T-helper 2 cell treated with Interferon-gamma antibody and Interleukin-4, amounts not matched to agents 100 ng/mL and 5 ng/mL, for 36 hours (primary cell): ENCODE results near the gene DNAJC4. TPM values are rescaled to one million over a fixed set of nuclear protein-coding genes. Genes with fewer than 3 reads are reported as not detected.

Source experiments
- intact Hi-C: fragments of 100-400 bp; cut with micrococcal nuclease; formaldehyde crosslinking; loops from one replicate; pipeline ENCODE4 v1.15.1; 2023
- total RNA-seq: library from RNA; stranded (reverse); gene quantifications from 2 replicates; pipeline ENCODE4 v1.2.3, GENCODE V29; 2022

The DNAJC4 gene
- total RNA-seq, 1 donor from 2014 or later = 29.9 TPM

DNA sequence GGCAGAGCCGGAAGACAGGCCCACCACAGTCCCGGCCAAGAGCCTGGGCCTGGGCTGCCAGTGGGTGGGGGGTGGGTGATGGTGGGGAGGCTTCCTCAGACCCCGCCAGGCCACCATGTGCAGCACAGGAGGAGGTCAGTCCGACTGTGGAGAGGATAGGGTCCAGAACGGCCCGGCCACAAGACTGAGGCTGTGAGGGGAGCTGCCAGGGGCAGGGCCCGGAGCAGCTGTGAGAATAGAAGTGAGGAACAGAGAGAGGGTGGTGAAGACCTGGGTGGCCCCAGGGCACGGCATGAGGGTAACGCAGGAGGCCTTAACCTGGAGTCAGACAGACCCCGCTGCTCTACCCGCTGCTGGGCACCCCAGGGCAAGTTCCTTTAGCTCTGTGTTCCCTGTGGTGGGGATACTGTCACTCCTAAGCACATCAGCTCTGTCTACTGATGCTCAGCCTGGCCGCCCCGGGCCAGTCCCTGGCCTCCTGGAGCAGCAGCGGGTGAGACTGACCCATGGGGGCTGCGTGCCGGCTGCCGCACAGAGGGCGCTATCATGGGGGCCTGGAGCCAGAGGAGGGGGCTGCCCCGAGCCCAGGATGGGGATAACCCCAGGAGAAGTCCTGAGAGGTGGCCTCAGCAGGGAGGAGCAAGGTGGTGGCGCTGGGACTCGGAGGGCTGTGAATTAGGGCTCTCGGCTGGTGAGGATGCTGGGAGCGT is 22.1 kb upstream of the DNAJC4 start:
- intact Hi-C loops = loop anchor here (5.0 kb wide), 2 partner anchors 34 to 79 kb away; partner anchors contain the start of genes FKBP2 and GPR137

DNA sequence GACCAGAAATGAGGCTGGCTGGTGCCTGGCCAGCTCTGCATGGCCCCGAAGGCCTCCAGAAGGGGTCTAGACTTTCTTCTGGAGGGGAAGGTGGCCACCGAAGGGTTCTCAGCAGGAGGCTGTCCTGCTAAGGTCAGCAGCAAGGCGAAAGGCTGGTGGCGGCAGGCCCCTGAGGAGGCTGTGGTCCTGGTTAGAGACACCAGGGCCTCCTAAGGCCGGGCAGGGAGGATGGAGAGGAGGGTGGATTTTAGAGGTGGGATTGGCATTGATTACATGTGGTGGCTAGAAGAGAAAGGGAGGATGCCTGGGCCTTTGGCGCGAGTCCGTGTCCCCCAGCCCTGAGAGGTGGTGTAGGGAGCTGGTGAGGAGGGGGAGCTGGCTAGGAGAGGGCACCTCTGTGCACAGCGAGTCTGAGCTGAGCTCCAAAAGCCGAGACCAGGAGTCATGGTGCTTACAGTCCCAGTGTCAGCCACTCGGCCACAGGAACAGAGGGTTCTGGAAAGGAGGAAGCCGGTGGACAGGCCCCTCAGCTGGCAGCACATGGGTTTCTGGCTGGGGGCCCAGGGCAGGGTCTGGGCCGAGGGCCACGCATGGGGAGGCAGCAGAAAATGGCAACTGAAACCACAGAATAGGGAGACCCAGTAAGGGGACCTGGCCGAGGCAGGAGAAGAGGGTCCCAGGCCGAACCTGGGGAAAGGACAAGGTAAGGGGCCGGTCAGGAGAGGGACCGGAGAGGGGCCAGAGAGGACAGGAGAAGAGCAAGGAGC is 21.4 kb upstream of the DNAJC4 start:
- intact Hi-C loops = loop anchor here (5.0 kb wide), 2 partner anchors 33 to 78 kb away; partner anchors contain the start of genes FKBP2 and GPR137

DNA sequence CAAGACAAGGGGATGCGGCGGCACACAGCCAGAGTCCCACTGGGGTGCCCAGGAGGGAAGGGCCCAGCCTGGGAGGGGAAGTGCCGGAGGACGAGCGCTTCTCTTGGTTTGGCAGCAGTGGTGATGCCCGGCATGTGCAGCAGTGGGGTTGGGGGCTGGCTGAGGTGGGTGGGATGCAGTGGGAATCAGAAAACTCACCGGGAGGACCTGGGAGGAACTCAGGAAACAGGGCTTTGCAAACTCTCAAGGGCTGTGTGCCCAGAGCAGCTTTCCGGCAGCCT is 20.8 kb upstream of the DNAJC4 start:
- intact Hi-C loops = loop anchor here (5.0 kb wide), 2 partner anchors 33 to 78 kb away; partner anchors contain the start of genes FKBP2 and GPR137

DNA sequence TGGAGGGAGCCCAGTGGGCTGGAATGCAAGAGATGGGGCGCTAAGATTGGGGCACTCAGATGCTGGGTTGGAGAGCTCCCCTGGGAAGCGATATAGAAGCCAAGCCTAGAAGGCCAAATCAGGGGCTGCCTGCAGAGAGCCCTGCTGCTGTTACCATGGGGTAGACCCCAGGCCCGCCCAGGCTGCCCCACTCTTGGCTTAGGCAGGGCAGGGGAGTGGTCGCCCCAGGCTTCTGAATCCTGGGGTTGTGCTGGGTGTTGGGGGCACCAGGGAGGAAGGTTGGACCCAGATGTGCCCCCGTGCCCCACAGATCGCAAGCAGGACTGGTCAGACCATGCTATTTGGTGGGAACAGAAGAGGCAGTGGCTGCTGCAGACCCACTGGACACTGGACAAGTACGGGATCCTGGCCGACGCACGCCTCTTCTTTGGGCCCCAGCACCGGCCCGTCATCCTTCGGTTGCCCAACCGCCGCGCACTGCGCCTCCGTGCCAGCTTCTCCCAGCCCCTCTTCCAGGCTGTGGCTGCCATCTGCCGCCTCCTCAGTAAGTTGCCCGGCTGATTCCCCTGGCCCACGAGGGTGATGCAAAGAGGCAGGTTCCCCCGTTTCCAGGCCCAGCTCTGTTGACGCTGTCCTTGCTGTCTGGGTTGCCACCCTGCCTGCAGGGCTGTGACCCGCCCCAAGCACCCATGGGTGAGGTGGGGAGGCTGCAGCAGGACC is 19.9 kb upstream of the DNAJC4 start:
- intact Hi-C loops = no loop called here

DNA sequence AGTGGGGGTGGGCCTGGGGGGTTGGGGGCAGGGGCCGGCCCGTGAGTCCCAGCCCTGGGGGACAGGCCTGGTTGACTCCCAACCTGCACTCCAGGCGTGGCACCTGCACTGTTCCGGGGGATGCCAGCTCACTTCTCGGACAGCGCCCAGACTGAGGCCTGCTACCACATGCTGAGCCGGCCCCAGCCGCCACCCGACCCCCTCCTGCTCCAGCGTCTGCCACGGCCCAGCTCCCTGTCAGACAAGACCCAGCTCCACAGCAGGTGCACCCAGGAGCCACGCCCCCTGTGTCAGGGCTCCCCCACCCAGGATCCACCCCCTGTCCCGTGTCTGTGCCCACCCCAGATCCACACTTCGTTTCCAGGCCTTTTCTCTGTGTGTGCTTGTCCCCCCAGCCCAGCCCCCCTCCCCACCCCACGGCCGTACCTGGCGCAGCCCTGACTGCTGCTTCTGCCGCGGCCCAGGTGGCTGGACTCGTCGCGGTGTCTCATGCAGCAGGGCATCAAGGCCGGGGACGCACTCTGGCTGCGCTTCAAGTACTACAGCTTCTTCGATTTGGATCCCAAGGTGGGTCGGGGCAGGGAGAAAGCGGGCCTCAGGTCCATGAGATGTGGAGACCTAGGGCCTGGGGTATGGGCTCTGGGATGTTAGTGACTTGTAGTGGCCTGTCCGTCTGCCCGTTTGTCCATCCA is 19.0 kb upstream of the DNAJC4 start:
- intact Hi-C loops = no loop called here

DNA sequence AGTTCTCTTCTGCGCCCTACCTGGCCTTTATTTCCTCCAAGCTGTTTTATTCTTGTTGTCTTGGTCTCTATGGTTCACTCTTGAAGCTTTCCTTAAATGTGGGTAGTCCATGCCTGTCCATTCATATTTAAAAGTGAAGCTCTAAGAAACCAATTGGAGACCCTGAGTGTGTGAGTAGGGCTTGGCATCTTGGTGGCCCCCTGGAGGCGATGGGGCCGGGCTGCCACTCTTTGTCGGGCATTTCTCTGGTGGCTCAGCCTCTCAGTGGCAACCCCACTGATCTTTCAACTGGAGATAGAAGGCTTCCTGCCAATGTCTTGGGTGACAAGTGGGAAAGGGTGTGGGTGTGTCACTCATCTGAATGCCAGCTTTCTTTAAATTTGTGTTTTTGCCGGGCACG is 13.5 kb upstream of the DNAJC4 start:
- intact Hi-C loops = no loop called here

DNA sequence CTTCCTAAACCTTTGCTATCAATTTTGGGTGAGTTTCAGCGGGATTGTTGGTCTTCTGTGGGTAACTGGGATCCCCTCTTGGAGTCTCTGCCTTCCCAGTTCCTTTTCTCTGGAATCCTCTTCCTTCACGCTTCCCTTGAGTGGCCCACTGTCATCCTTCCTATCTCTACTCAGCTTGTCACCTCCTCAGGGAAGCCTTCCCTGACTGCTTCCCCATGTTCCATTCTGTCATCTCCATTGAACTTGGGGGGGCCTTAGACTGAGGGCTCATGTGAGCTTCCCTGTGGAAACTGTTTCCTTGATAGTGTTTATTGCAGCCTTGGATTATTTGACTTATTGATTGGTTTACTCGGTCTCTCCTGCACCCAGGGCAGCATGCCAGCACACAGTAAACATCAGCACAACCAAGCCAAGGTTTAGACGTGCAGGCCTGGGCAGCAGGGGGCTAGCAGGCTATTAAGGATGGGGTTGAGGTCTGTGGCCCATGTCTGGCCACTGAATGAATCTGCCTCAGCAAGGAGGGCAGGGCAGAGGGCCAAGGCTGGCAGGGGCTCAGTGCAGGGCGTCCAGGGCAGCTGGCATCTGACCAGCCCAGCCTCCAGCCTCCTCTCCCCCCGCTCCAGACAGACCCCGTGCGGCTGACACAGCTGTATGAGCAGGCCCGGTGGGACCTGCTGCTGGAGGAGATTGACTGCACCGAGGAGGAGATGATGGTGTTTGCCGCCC is 11.6 kb upstream of the DNAJC4 start:
- intact Hi-C loops = no loop called here

DNA sequence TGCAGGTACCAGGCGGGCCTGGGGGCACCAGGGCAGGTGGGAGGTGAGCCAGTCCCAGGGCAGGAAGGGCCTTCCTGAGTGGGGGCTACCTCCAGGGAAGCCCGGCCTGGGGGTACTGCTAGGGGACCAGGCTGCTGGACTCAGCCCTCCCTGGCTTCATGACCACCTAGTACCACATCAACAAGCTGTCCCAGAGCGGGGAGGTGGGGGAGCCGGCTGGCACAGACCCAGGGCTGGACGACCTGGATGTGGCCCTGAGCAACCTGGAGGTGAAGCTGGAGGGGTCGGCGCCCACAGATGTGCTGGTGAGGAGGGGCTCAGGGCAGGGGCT is 11.0 kb upstream of the DNAJC4 start:
- intact Hi-C loops = no loop called here

DNA sequence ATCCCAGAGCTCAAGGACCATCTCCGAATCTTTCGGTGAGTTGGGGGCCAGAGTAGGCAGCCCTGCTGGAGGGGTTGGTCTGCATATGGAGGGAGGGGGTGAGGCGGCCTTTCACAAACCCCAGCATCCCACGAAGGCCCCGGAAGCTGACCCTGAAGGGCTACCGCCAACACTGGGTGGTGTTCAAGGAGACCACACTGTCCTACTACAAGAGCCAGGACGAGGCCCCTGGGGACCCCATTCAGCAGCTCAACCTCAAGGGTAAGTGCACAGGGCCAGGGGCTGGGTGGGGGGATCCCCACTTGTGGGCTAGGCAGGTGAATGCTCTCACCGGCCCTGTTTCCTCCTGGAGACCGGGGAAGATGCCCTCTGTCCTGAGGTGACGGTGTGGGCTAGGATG is 10.6 kb upstream of the DNAJC4 start:
- intact Hi-C loops = no loop called here

DNA sequence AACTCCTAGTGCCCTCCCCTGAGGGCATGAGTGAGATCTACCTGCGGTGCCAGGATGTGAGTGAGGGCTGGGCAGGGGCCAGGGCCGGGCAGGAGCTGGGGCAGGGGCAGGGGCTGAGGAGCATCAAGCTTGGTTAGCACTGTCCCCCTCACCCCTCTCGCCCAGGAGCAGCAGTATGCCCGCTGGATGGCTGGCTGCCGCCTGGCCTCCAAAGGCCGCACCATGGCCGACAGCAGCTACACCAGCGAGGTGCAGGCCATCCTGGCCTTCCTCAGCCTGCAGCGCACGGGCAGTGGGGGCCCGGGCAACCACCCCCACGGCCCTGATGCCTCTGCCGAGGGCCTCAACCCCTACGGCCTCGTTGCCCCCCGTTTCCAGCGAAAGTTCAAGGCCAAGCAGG is 10.1 kb upstream of the DNAJC4 start:
- intact Hi-C loops = no loop called here

DNA sequence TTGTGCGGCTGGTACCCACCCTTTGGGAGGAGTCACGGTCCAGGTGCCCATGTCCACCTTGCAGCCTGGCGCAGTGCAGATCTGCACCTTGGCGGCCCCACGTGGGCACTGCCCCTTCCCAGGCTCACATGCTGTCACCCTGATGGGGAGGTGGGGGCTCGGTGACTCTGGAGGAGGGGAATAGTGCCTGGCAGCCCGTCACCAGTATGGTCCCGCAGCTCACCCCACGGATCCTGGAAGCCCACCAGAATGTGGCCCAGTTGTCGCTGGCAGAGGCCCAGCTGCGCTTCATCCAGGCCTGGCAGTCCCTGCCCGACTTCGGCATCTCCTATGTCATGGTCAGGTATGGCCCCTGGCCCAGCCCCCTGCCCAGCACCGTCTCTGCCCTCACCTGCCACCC is 9.6 kb upstream of the DNAJC4 start:
- intact Hi-C loops = no loop called here

DNA sequence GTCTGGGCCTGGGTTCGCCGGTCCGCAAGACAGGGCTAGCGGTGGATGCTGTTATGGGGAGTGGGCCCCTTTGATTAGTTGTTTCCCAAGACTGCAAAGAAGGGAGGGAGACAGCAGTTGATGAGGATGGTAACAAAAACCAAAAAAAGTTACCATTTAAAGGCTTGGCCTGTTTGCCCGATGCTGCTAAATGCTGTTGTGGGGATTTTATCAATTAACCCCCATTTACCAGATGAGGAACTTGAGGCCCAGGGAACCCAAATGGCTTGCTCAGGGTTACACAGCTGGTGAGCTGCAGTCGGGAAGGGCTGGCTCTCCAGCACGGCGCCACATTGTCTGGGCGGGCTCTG is 7.7 kb upstream of the DNAJC4 start:
- intact Hi-C loops = no loop called here

DNA sequence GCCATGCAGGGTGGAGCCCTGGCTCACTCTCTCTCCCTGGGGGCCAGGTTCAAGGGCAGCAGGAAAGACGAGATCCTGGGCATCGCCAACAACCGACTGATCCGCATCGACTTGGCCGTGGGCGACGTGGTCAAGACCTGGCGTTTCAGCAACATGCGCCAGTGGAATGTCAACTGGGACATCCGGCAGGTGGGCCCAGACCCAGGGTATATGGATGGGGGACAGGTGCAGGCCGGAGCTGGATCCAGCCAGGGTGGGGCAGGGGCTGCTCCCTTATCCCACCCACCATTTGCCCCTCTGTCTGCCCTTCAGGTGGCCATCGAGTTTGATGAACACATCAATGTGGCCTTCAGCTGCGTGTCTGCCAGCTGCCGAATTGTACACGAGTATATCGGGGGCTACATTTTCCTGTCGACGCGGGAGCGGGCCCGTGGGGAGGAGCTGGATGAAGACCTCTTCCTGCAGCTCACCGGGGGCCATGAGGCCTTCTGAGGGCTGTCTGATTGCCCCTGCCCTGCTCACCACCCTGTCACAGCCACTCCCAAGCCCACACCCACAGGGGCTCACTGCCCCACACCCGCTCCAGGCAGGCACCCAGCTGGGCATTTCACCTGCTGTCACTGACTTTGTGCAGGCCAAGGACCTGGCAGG is 7.2 kb upstream of the DNAJC4 start:
- intact Hi-C loops = no loop called here

DNA sequence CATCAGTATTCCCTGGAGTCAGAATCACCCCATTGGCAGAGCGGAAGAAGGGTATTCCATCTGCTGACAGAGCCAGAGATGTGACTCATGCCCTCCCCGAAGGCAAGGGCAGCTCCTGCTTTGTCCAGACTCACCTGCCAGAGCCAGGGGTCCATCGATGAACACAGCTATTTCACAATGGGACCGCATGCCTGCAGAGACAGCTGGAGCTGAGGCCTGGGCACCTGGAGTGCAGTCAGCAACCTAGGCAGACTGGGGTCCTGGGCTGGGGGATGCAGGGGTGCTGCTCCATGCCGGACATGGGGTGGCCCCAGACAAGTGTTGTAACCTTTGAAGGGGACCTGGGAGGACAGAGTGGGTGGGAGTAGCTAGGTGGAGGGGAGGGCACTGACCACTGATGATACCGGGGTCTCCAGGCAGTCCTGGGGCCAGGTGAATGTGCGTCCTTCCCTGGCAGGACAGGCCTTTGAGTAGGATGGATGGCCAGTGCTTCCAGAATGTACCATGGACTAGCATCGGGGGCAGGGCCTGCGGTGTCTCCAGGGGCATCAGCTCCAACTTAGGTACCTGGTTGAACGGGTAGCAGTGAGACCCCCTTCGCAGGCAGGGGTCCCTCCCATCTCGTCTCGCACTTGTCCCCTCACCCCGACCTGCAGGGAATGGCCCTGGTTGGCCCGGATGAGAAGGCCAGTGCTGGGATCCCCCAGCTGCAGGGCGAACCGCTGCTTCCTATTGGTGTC is 6.0 kb upstream of the DNAJC4 start:
- intact Hi-C loops = no loop called here

DNA sequence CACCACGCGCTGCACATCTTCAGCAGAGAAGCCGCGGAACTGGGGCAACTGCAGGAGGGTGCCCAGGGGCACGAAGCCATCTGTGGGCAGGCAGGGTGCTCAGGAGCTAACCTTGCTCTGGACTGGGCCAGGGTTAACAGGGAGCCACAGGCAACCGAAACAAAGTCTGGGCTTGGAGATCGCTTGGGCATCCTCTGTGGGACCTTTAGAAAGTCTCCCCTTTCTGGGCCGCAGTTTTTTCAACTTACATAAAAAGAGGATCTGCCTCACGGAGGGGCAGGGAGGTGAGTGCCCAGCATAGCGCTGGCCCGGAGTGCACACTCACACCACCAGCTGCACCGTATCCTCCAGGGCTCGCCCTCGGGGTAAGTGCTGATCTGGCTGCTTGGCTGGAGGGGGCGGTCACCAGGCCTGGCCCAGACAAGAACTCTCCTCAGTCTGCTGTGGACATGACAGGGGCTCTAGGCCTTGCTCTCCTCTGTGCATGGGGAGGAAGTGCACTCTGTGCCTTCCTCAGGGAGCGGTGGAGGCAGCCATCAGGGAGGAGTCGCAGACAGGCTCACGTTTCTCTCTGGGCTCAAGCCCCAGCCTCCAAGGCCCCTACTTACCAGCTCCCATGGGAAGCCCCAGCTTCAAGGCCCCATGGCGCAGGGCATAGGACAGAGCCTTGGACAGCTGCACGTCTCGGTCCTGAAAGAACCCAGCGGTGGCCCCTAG is 5.3 kb upstream of the DNAJC4 start:
- intact Hi-C loops = no loop called here

DNA sequence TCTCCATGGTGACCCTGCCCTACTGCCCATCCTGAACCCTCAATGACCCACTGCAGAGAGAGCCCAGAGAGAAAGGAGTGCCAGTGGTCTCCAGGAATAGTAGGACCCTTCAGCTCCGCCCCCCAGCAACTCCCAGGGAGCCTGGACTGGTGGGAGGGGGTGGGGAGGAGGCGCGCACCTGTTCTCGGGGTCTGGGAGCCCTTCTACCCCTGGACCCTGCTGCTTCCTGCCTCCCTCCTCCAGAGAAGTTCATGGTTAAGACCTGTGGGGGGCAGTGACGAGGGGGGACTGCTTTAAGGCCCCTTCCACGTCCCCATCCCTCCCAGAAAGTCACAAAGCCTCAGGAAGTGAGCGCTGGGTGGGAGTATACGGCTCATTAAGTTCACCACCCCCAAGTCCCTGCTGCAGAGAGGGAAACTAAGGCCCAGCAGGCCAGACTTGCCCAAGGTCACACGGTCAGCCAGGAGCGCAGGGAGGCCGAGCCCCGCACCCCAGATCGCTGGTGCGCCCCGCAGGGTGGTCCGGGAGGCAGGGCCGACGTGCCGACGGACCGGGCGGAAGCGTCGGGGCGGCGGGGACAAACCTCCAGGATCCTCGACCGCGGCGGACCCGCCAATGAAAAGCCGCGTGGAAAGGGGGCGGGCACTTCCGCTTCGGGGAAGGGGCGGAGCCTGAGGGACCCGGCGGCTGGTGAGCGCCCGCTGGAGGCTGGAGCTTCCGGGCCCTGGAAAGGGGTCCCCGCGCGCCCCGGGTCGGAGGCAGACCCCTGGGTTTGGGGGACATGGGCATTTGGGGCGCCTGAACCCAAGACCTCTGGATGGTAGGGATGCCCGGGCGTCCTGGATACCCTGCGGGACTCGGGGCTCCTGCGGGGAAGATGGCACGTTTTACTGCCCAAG is 4.5 kb upstream of the DNAJC4 start, which contains the start of the genes NUDT22 and TRPT1:
Gene NUDT22, plus strand, starts transcription at position 667 of the 899 bp plus-strand sequence. CDS start 379 bp downstream, outside the sequence.
Gene TRPT1, minus strand, starts transcription at position 579 of the 899 bp plus-strand sequence. Its CDS starts 326 bp downstream, at position 253.
- intact Hi-C loops = loop anchor here (1.0 to 2.0 kb wide), 3 partner anchors 15 to 43 kb away; partner anchors contain the start of genes FERMT3 and FKBP2

DNA sequence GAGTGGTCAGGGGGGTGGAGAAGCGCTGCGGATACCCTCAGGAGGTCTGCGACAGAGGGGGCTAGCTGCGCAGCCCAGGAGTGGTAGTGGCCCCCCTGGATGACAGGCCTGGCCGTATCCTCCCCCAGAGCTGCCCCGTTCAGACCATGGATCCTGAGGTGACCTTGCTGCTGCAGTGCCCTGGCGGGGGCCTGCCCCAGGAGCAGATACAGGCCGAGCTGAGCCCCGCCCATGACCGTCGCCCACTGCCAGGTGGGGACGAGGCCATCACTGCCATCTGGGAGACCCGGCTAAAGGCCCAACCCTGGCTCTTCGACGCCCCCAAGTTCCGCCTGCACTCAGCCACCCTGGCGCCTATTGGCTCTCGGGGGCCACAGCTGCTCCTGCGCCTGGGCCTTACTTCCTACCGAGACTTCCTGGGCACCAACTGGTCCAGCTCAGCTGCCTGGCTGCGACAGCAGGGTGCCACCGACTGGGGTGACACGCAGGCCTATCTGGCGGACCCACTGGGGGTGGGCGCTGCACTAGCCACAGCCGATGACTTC is 3.8 kb upstream of the DNAJC4 start:
- intact Hi-C loops = loop anchor here (1.0 to 2.0 kb wide), 3 partner anchors 14 to 43 kb away; partner anchors contain the start of genes FERMT3 and FKBP2
